NCI-H1092 treated with DMSO at 0.1 percent for 48 hours (cell line): ENCODE data around the gene MYO5A.
"Not testable (repeated sequence)": the region's sequence is repeated elsewhere in the genome, so short reads cannot be mapped to it uniquely, and the experiment has no call there.

Experiments used
- DNase-seq: peaks from one replicate; lab custom pipeline; 2025; lab: John Stamatoyannopoulos, UW

The MYO5A gene

DNA sequence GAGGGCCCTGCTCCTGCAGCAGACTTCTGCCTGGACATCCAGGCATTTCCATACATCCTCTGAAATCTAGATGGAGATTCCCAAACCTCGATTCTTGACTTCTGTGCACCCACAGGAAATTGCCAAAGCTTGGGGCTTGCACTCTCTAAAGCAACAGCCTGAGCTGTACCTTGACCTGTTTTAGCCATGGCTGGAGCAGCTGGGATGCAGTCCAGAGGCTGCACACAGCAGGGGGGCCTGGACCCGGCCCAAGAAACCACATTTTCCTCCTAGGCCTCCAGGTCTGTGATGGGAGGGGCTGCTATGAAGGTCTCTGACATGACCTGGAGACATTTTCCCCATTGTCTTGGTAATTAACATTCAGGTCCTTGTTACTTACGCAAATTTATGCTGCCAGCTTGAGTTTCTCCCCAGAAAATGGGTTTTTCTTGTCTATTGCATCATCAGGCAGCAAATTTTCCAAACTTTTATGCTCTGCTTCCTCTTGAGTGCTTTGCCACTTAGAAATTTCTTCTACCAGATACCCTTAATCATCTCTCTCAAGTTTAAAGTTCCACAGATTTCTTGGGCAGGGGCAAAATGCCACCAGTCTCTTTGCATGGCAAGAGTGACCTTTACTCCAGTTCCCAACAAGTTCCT is 11.8 kb upstream of the MYO5A start:
- no peak for DNase-seq

DNA sequence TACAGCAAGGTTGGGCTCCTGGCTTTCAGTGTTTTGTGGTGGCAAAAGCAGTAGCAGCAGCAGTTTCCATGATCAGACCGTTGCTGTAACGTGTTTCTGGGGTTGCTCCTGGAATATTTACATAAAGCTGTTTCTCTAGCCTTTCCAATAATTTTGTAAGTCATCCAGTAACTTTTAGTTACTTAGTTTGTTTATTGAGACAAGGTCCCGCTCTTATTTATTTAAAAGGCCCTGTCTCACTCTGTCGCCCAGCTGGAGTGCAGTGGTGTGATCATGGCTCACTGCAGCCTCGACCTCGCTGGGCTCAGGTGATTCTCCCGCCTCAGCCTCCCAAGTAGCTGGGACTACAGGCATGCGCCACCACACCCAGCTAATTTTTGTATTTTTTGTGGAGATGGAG is 8.8 kb upstream of the MYO5A start:
- DNase-seq = no peak

DNA sequence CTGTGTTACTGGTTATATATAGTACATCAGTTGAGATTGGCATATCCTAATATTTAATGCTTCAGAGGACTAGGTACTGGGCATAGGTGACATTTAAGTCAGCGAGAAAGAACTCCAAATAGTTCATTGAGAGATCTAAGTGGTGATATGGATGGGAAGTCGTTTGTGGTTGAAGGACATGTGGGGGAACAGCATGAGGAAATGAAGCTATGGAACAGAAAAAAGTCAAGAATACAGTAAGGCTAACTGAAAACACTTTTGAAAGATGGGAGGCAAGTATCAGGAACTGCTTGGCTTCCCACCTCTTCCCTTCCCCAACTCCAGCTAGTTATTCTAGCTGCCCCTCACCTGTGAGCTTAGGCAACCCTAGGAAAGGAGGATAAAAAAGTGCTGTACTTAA is 3.7 kb upstream of the MYO5A start:
- DNase-seq = no peak

DNA sequence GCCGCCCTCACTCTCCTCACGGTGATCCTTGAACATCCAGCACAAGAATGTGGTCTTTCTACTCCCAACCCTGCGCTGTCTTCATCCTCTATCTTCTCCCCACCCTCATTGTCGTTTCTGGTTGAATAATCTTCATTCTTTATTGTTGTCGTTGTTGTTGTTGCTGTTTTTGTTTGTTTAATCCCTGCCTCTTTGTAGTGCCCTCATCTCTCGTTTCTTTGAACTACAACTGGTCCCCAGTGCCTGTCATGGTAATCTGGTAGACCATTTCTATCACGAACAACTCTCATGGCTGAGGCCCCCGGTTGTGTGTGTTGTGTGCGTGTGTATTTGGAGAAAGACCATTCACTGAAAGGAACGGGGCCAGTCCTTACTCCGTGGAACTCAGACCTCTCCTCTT is 1.3 kb upstream of the MYO5A start:
- no peak for DNase-seq

GRCh38 chr15:52529341-52529924 is 753 bp upstream of the MYO5A start:
- no peak for DNase-seq

DNA sequence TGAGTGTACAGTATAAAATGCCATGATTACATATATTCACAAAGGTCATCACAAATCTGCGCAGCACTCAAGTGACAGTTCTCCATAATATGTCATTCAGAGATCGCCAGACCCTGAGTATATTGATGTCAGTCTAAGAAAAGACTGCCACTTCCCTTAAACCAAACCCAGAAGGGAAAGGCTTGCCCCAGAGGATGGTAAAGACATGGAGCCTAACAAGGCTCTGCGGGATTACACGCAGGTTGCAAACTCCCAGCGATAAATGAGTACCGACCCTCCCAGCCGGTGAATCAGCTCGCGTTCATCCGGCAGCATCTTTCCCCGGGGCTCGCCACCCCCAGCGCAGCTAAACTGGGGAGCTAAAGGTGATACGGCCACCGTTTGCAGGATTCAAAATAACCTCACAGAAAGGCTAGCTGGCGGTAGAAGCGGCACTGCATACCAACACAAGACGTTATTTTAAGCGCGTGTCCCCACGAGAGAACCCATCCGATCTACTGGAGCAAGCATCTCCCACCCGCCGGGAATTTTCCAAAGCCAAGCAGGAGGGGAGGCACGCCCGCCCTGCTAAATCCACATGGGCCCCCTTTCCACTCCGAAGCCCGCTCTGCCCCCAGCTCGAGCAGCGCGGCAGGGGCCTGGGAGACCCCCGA is 643 bp downstream of the MYO5A start:
- DNase-seq = no peak

DNA sequence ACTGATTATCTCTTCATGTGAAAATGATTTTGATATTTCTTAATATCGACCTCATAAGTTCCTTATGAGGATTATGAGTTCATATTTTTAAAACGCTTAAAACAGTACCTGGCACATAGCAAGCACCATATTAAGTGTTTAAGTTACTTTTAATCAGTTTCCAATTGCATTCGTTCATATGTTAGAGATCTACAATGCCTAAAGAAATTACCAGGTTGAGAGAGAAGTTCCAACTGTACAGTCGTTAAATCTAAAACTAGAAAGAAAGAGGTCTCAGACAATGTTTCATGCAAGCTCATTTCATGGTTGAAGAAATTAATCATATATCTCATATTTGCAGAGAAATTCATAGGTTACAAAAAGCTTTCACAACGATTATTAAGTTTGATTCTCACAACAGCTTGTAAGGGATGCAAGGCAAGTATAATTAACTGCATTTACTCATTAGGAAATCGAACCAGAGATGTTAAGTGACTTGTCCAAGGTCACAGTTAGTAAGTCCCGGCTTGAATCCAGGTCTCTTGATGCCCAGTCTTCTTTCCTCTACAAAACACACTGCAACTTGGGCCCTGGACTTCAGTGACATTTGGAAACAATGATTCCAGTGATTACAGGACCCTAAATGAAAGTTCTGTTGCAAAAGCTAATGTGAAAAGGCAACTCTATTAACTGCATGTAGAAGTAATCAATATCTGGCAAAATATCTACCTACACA is 1.3 kb downstream of the MYO5A start:
- no peak for DNase-seq

DNA sequence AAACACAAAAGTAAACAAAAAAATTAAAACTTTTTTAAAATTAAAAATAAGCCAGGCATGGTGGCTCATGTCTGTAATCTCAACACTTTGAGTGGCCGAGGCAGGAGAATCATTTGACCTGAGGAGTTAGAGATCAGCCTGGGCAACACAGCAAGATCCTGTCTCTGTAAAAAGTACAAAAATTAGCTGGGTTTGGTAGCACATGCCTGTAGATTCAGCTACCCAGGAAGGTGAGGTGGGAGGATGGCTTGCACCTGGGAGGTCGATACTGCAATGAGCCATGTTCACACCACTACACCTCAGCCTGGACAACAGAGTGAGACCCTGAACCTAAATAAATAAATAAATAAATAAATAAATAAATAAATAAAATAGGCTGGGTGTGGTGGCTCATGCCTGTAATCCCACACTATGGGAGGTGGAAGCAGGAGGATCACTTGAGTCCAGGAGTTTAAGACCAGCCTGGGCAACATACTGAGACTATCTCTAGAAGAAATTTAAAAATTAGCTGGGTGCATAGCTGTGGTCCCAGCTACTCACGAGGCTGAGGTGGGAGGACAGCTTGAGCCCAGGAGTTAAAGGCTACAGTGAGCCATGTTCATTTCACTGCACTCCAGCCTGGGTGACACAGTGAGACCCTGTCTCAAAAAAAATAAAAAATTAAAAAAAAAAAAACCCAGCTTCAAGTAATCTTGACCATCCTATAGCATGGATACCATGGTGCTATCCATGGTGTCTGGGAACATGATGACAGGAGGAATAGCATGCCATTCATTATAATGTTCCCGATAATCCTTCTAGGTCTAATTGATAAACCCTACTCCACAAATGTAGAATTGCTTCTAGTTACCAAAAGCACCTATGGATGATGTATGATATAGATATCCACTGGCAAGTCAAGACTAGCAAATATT is 4.2 kb downstream of the MYO5A start:
- no peak for DNase-seq

DNA sequence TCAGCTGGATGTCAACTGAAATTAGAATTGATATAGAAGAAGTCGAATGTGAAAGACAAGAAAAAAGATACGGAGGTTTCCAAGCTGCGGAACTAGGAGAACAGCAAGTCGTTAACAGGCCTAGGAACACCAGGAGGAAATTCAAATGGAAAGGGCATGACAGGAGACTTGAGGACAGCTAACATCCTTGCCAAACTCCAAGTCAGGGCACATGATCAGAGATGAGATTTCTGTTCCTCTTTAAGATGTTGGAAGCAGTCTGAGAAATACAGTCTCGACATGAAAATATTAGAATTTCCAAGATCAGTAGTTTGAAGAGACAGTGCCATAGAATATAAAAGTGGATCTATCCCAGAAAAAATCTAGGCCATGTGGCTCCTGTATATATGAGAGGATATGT is 5.0 kb downstream of the MYO5A start:
- DNase-seq = no peak

- no peak for DNase-seq
Measured at GRCh38 chr15:52523192-52523591, 5.5 kb downstream of the MYO5A start.

- no peak for DNase-seq
Measured at GRCh38 chr15:52521682-52522081, 7.0 kb downstream of the MYO5A start.

- DNase-seq = no peak
Measured at GRCh38 chr15:52520421-52520820, 8.3 kb downstream of the MYO5A start.

GRCh38 chr15:52518487-52519371 is 10.0 kb downstream of the MYO5A start:
- DNase-seq = no peak

- no peak for DNase-seq
Measured at GRCh38 chr15:52517014-52517413, 11.7 kb downstream of the MYO5A start.

DNA sequence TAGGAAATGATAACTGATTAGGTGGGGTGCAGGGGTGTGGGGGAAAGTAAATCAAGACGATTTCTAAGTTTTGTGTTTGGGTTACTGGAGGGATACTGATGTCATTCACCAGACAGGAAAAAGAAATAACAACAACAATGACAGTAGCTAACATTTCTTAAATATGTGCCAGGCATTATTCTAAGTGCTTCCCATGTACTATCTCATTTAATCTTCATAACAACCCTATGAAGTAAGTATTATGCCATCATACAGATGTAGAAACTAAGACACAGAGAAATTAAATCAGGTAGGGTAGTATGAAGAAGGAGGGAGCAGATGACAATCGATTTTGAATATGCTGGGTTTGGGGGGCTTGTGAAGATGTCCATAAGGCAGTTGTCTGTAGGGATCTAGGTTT is 13.3 kb downstream of the MYO5A start:
- DNase-seq = no peak

- DNase-seq = no peak
Measured at GRCh38 chr15:52514482-52514881, 14.2 kb downstream of the MYO5A start.

- not testable (repeated sequence) for DNase-seq
Measured at GRCh38 chr15:52512869-52513268, 15.8 kb downstream of the MYO5A start.

DNA sequence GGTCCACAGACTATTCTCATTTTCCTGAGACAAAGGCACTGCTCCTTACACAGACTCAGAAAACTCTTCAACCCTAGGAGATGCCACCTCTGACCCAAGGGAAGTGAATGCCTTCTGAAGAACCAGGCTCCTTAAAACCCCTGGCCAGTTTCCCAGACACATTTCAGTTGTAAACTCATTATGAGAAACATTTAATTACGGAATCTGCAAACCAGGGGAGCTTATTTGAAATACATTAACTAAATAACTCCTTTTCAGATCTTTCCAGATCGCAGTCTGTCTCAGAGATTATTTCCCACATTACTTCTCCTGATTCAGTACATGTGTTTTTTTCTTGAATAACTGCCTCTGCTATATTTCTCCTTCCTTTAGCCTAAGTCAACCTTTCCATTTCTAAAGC is 17.6 kb downstream of the MYO5A start:
- DNase-seq = no peak

GRCh38 chr15:52509500-52510245 is 19.0 kb downstream of the MYO5A start:
- DNase-seq = no peak

GRCh38 chr15:52506549-52506948 is 22.1 kb downstream of the MYO5A start:
- no peak for DNase-seq
